Measurements from ENCODE around the gene ATP1A2. TPM values are rescaled to one million over a fixed set of nuclear protein-coding genes. Genes with fewer than 3 reads are reported as not detected.

The ATP1A2 gene
- total and polyA plus RNA-seq, 10 of the 15 experiments (the other 5 are each of a cell fraction or from before 2014, with no cell fraction given) = 0.15 TPM; not detected in 9

GRCh38 chr1:160066829-160067745 is 48.5 kb upstream of the ATP1A2 start:
- ChIA-PET SMC1A (ENCODE audit: uncharacterized antibody, unreplicated experiment) (interaction anchor here (0.8 to 1.1 kb wide), 3 partner anchors 8 to 12 kb away, joined by 3 to 4 read pairs (median 3); no protein-coding TSS in a partner anchor), CTCF (interaction anchor here (1.3 to 49.8 kb wide), 3 partner anchors 10 to 21 kb away, joined by 5 to 1035 read pairs (median 13); partner anchors contain the start of genes IGSF8, KCNJ10 and KCNJ9), POLR2A (no interaction called here), RAD21 (ENCODE audit: unreplicated experiment) (interaction anchor here (0.7 kb wide), 1 partner anchor 11 kb away, joined by 3 read pairs; no protein-coding TSS in a partner anchor)
- no peak overlapping the region for H3K9ac ChIP-seq (ENCODE audit: control insufficient read depth, insufficient read depth, low read length)
- intact Hi-C loops (cut with micrococcal nuclease; ENCODE audit: unreplicated experiment) = no loop called here
- no peak overlapping the region for H2AFZ ChIP-seq (ENCODE audit: control insufficient read depth, low read depth, low read length)
- H3K4me3 ChIP-seq = no peak overlapping the region
- no peaks in the 10 kb centered on the region for H3K9me3 ChIP-seq (replicated peaks; ENCODE audit: control insufficient read depth, insufficient read depth, low read length)
- WGBS (ENCODE audit: insufficient coverage, insufficient replicate concordance, low lambda C conversion rate, missing lambda C conversion rate) = 16% methylated on average over 6 of the region's 6 CpGs
- ATAC-seq = no peak
- no peak overlapping the region for H3K4me2 ChIP-seq (ENCODE audit: control insufficient read depth, insufficient read depth)
- no peaks in the 10 kb centered on the region for H3K36me3 ChIP-seq (ENCODE audit: control insufficient read depth in 2 of 2, insufficient read depth in 2 of 2, low read length in 1 of 2)
- no peak for DNase-seq (ENCODE audit: low read depth, low spot score)
- H4K20me1 ChIP-seq (ENCODE audit: control insufficient read depth, insufficient read depth) = no peaks in the 10 kb centered on the region
- BruUV-seq (replicated peaks) = no TSS peak
- H3K4me1 ChIP-seq (ENCODE audit: control insufficient read depth, insufficient read depth, low read length) = peaks cover 18% of the 10 kb centered on the region
- TF ChIP-seq SREBF2 (IDR thresholded peaks at IDR 0.05; ENCODE audit: low read length) (no peak), NR2C1 (IDR thresholded peaks at IDR 0.05) (no peak), TCF12 (IDR thresholded peaks at IDR 0.05; ENCODE audit: low read depth, low read length) (no peak), NFYA (IDR thresholded peaks at IDR 0.05; ENCODE audit: borderline replicate concordance, low read depth, low read length) (no peak), MTA3 (IDR thresholded peaks at IDR 0.05; ENCODE audit: borderline replicate concordance, low read length) (no peak), CHD1 (IDR thresholded peaks at IDR 0.05; ENCODE audit: low read depth, low read length) (no peak), RB1 (IDR thresholded peaks at IDR 0.05; ENCODE audit: borderline replicate concordance) (no peak), ASH2L (IDR thresholded peaks at IDR 0.05; ENCODE audit: borderline replicate concordance, low read depth) (no peak), SMC3 (IDR thresholded peaks at IDR 0.05; ENCODE audit: borderline replicate concordance, low read length) (no peak), IRF4 (IDR thresholded peaks at IDR 0.05; ENCODE audit: low read depth, low read length) (no peak)
- H3K79me2 ChIP-seq (ENCODE audit: control insufficient read depth, insufficient read depth, low read length) = no peaks in the 10 kb centered on the region
- H3K27ac ChIP-seq (ENCODE audit: control insufficient read depth, insufficient read depth) = no peak overlapping the region
- in situ Hi-C loops (cut with MboI) = no loop called here
- peaks cover 4 to 16% of the 10 kb centered on the region in 2 experiments for H3K27me3 ChIP-seq (replicated peaks in 1 of 2; ENCODE audit: control insufficient read depth in 2 of 2, insufficient read depth in 2 of 2, low read length in 1 of 2)
- FAIRE-seq = no peak
